ENCODE results near the gene MAPKAPK2.

DNA sequence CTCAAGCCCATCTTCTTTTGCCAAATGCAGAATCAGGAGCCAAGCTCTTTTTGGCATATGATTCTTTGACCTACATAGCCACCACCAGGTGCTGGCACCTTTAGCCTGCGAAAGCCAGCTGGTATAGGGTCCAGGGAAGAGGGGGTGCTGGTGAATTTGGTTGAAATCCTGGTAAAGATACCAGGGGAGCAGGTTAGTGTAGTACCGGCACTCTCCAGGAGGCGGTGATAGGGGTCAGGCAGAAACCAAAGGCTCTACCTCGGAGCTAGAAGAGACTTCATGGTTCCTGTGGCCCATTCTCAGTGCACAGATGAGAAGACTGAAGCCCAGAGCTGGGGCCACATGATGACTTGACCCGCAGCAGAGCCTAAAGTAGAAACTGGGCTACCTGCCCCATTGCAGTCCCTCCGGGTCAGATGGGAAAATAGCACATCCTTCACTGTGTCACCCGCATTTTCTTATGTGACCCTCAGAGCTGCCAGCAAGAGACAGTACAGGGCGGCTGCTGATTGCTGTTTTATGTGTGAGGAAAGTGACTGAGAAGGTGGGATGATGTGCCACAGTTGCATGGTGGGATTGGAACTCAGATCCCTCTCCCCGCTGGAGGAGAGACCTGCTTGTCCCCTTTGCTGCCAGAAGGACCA is 49.9 kb downstream of the MAPKAPK2 start:
- TF ChIP-seq SUZ12 (IDR thresholded peaks at IDR 0.05; ENCODE audit: extremely low read depth, insufficient read depth, insufficient read length) (no peak), ZNF274 (IDR thresholded peaks at IDR 0.05; ENCODE audit: low read depth, low read length) (no peak), YY1 (IDR thresholded peaks at IDR 0.05; ENCODE audit: insufficient read depth, insufficient read length) (no peak)
